ENCODE results near the gene GRID1. TPM values are rescaled to one million over a fixed set of nuclear protein-coding genes. Genes with fewer than 3 reads are reported as not detected.
A peak's percentile ranks its signal among the peaks of the same experiment; 100 is the strongest.

Gene GRID1
- total RNA-seq, 4 donors from 2014 or later, result 0.03 to 2.7 (median 0.49) TPM

- Histone ChIP-seq H3K9me3 (no peaks in the 10 kb centered on the region), H3K4me1 (peaks cover 14 to 51% (median 39%) of the 10 kb centered on the region in 3 donors), H3K36me3 (no peaks in the 10 kb centered on the region), H3K27me3 (peaks cover 12 to 65% (median 18%) of the 10 kb centered on the region in 4 donors), H3K27ac (no peak overlapping the region), H3K4me3 (peak overlapping the region in 3 of 4 donors; percentile 25 to 39 (median 34))
- TF ChIP-seq, protein P1, sequence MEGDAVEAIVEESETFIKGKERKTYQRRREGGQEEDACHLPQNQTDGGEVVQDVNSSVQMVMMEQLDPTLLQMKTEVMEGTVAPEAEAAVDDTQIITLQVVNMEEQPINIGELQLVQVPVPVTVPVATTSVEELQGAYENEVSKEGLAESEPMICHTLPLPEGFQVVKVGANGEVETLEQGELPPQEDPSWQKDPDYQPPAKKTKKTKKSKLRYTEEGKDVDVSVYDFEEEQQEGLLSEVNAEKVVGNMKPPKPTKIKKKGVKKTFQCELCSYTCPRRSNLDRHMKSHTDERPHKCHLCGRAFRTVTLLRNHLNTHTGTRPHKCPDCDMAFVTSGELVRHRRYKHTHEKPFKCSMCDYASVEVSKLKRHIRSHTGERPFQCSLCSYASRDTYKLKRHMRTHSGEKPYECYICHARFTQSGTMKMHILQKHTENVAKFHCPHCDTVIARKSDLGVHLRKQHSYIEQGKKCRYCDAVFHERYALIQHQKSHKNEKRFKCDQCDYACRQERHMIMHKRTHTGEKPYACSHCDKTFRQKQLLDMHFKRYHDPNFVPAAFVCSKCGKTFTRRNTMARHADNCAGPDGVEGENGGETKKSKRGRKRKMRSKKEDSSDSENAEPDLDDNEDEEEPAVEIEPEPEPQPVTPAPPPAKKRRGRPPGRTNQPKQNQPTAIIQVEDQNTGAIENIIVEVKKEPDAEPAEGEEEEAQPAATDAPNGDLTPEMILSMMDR (IDR thresholded peaks at IDR 0.05), result no peak
- no peak for DNase-seq
- intact Hi-C loops (cut with DNase I), result loop anchor here (10.0 kb wide), 1 partner anchor 818 kb away; no protein-coding TSS in a partner anchor
- WGBS, 2 donors, result 11 to 66% methylated on average over 3 to 4 of the region's 15 CpGs
Measured at GRCh38 chr10:86362586-86363183, 3.9 kb downstream of the GRID1 start.

DNA sequence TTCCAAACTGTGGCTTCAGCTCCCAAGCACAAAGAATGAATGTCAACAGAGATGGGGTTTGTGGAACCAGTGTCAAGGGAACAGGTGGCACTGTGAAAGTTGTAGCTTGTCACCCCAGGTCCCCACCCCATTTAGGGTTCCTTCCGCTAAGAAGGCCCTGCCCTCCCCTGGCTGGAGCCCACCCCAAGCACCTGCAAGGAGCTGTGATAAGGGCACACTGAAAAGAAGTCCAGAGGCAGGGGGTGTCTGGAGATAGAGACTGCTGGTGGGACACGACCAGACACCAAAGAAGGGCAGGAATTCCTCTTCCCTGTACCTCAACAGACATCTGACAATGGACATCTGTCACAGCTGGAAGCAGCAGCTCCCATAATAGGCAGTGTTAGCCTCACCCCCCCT is 4.5 kb downstream of the GRID1 start:
- no peaks in the 10 kb centered on the region for H3K9me3 ChIP-seq
- no peaks in the 10 kb centered on the region for H3K36me3 ChIP-seq
- intact Hi-C loops (cut with DNase I), result loop anchor here (10.0 kb wide), 1 partner anchor 817 kb away; no protein-coding TSS in a partner anchor
- H3K4me1 ChIP-seq, result peaks cover 11 to 46% (median 34%) of the 10 kb centered on the region in 3 donors
- WGBS, 2 donors, result 85 to 100% methylated on average over 2 of the region's 2 CpGs
- peaks cover 11 to 60% (median 14%) of the 10 kb centered on the region in 4 donors for H3K27me3 ChIP-seq
- H3K27ac ChIP-seq, result no peak overlapping the region
- no peak for DNase-seq
- TF ChIP-seq POLR2A (IDR thresholded peaks at IDR 0.05), result no peak
- TF ChIP-seq, protein P1 (IDR thresholded peaks at IDR 0.05), result no peak
- no peak overlapping the region for H3K4me3 ChIP-seq

- WGBS, 2 donors, result 88 to 96% methylated on average over 3 to 5 of the region's 5 CpGs
- Histone ChIP-seq H3K27me3 (peaks cover 7 to 53% (median 11%) of the 10 kb centered on the region in 4 donors), H3K36me3 (no peaks in the 10 kb centered on the region)
Measured at GRCh38 chr10:86361156-86362128, 5.2 kb downstream of the GRID1 start.

DNA sequence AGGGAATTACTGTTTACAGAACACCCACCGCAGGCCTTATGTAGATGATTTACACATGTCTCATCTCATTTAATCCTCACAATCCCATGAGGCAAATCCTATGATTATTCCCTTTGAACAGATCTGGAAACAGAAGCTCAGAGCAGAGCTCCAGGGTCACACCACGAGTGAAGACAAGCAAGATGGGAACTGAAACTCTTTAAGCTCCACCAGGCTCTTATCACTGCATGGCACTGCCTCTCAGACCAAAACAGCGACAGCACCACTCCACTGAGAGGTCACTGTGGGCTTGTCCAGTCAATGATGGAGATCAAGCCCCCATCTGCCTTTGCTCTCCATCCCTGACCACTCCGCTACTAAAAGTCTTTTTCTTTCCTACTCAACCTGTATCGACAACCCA is 5.9 kb downstream of the GRID1 start:
- intact Hi-C loops (cut with DNase I), result loop anchor here (10.0 kb wide), 1 partner anchor 816 kb away; no protein-coding TSS in a partner anchor
- Histone ChIP-seq H3K4me1 (peaks cover 7 to 38% (median 19%) of the 10 kb centered on the region in 3 donors), H3K27me3 (peaks cover 7 to 45% (median 11%) of the 10 kb centered on the region in 4 donors), H3K4me3 (no peak overlapping the region), H3K36me3 (no peaks in the 10 kb centered on the region), H3K9me3 (no peaks in the 10 kb centered on the region), H3K27ac (no peak overlapping the region)
- 73 to 83% methylated on average over 4 to 5 of the region's 5 CpGs for WGBS, 2 donors
- DNase-seq, result no peak
- TF ChIP-seq POLR2A (IDR thresholded peaks at IDR 0.05), result no peak
- TF ChIP-seq, protein P1 (IDR thresholded peaks at IDR 0.05), result no peak

More at GRCh38 chr10:86361156-86362128, 5.2 kb downstream of the GRID1 start:
- intact Hi-C loops (cut with DNase I), result loop anchor here (10.0 kb wide), 1 partner anchor 817 kb away; no protein-coding TSS in a partner anchor
- no peak for DNase-seq
- Histone ChIP-seq H3K4me3 (no peak overlapping the region), H3K27ac (no peak overlapping the region), H3K9me3 (no peaks in the 10 kb centered on the region), H3K4me1 (peaks cover 8 to 39% (median 27%) of the 10 kb centered on the region in 3 donors)
- TF ChIP-seq, protein P1 (IDR thresholded peaks at IDR 0.05), result no peak
- no peak for TF ChIP-seq POLR2A (IDR thresholded peaks at IDR 0.05)

Data from esophagus squamous epithelium (tissue), 5 donors.